K562 treated with DMSO at 1 percent for 12 hours (cell line): ENCODE measurements around the gene KRTAP13-1. TPM values are rescaled to one million over a fixed set of nuclear protein-coding genes. Genes with fewer than 3 reads are reported as not detected.

Experiments used
- total RNA-seq: library from RNA; unstranded; fragments of 300-600 nt; gene quantifications from 2 replicates; pipeline ENCODE4 v1.2.3, GENCODE V29; 2022; ENCODE audit not compliant: insufficient read depth

KRTAP13-1 gene
- not detected in 2 replicates for total RNA-seq

GRCh38 chr21:30395731-30396130 lies at the start of gene KRTAP13-1:
KRTAP13-1 (plus strand) TSS chr21:30396031; CDS start chr21:30396087, 56 bp downstream.

GRCh38 chr21:30348506-30348905 lies 47.3 kb upstream of the KRTAP13-1 start, which contains the start of gene KRTAP23-1:
KRTAP23-1 (minus strand) TSS chr21:30348606; CDS start chr21:30348606, 0 bp downstream.

GRCh38 chr21:30372139-30372770 lies 23.6 kb upstream of the KRTAP13-1 start, which contains the start of gene KRTAP13-2:
KRTAP13-2 (minus strand) TSS chr21:30372271; CDS start chr21:30372213, 58 bp downstream.

GRCh38 chr21:30425826-30426225 lies 30.0 kb downstream of the KRTAP13-1 start, which contains the start of gene KRTAP13-3:
KRTAP13-3 (minus strand) TSS chr21:30425926; CDS start chr21:30425912, 14 bp downstream.

GRCh38 chr21:30430170-30430655 lies 34.4 kb downstream of the KRTAP13-1 start, which contains the start of gene KRTAP13-4:
KRTAP13-4 (plus strand) TSS chr21:30430220; CDS start chr21:30430276, 56 bp downstream.

GRCh38 chr21:30439975-30440374 lies 44.1 kb downstream of the KRTAP13-1 start, which contains the start of gene KRTAP15-1:
KRTAP15-1 (plus strand) TSS chr21:30440275; CDS start chr21:30440328, 53 bp downstream.

Other genes with a start within 250 kb of the KRTAP13-1 start
- not detected in 2 replicates for gene CLDN17, start 229.2 kb upstream of the KRTAP13-1 start, total RNA-seq
- not detected in 2 replicates for gene CLDN8, start 179.9 kb upstream of the KRTAP13-1 start, total RNA-seq
- gene KRTAP24-1, start 113.1 kb upstream of the KRTAP13-1 start, total RNA-seq: not detected in 2 replicates
- gene KRTAP25-1, start 106.5 kb upstream of the KRTAP13-1 start, total RNA-seq: not detected in 2 replicates
- gene KRTAP26-1, start 75.7 kb upstream of the KRTAP13-1 start, total RNA-seq: not detected in 2 replicates
- gene KRTAP27-1, start 58.3 kb upstream of the KRTAP13-1 start, total RNA-seq: not detected in 2 replicates
- gene KRTAP23-1, start 47.4 kb upstream of the KRTAP13-1 start, total RNA-seq: not detected in 2 replicates
- gene KRTAP13-2, start 23.8 kb upstream of the KRTAP13-1 start, total RNA-seq: not detected in 2 replicates
- not detected in 2 replicates for gene KRTAP13-3, start 29.9 kb downstream of the KRTAP13-1 start, total RNA-seq
- not detected in 2 replicates for gene KRTAP13-4, start 34.2 kb downstream of the KRTAP13-1 start, total RNA-seq
- not detected in 2 replicates for gene KRTAP15-1, start 44.2 kb downstream of the KRTAP13-1 start, total RNA-seq
- not detected in 2 replicates for gene KRTAP19-1, start 84.3 kb downstream of the KRTAP13-1 start, total RNA-seq
- not detected in 2 replicates for gene KRTAP19-2, start 91.4 kb downstream of the KRTAP13-1 start, total RNA-seq
- gene KRTAP19-3, start 96.0 kb downstream of the KRTAP13-1 start, total RNA-seq: not detected in 2 replicates
- gene KRTAP19-4, start 101.1 kb downstream of the KRTAP13-1 start, total RNA-seq: not detected in 2 replicates
- not detected in 2 replicates for gene KRTAP19-5, start 106.1 kb downstream of the KRTAP13-1 start, total RNA-seq
- gene KRTAP19-6, start 145.8 kb downstream of the KRTAP13-1 start, total RNA-seq: not detected in 2 replicates
- gene KRTAP19-7, start 165.3 kb downstream of the KRTAP13-1 start, total RNA-seq: not detected in 2 replicates
- not detected in 2 replicates for gene KRTAP22-2, start 194.4 kb downstream of the KRTAP13-1 start, total RNA-seq
- gene KRTAP6-3, start 196.4 kb downstream of the KRTAP13-1 start, total RNA-seq: not detected in 2 replicates
- gene KRTAP6-2, start 202.9 kb downstream of the KRTAP13-1 start, total RNA-seq: not detected in 2 replicates
- not detected in 2 replicates for gene KRTAP22-1, start 205.1 kb downstream of the KRTAP13-1 start, total RNA-seq
- not detected in 2 replicates for gene KRTAP6-1, start 217.9 kb downstream of the KRTAP13-1 start, total RNA-seq
- gene KRTAP20-1, start 220.4 kb downstream of the KRTAP13-1 start, total RNA-seq: not detected in 2 replicates
- gene KRTAP20-4, start 224.6 kb downstream of the KRTAP13-1 start, total RNA-seq: not detected in 2 replicates
- not detected in 2 replicates for gene KRTAP20-2, start 239.2 kb downstream of the KRTAP13-1 start, total RNA-seq
- not detected in 2 replicates for gene KRTAP20-3, start 246.8 kb downstream of the KRTAP13-1 start, total RNA-seq